PC-3 (cell line): Measurements from ENCODE around the gene KLHDC3. TPM values are rescaled to one million over a fixed set of nuclear protein-coding genes. Genes with fewer than 3 reads are reported as not detected.

Experiments
- ATAC-seq: fragments of 200-7000 bp; cut with Tn5 transposase; 2 replicates; pipeline ENCODE4 v1.9.1; 2020; ENCODE audit warnings: mild to moderate bottlenecking, moderate library complexity
- BruUV-seq: library from RNA; stranded (reverse); fragments of 400-500 nt; replicated peaks from 2 replicates; lab custom pipeline; 2021; lab: Mats Ljungman, UMichigan
- CTCF ChIA-PET: fragments of 300-600 bp; sonication (Branson Sonifier 250); formaldehyde crosslinking; loops from one replicate; lab custom pipeline; 2022; ENCODE audit warnings: antibody characterized with exemption; lab: Charles Lee
- POLR2A ChIA-PET: fragments of 300-600 bp; sonication (Branson Sonifier 250); formaldehyde crosslinking; loops from one replicate; lab custom pipeline; 2022; ENCODE audit warnings: antibody characterized with exemption; ENCODE audit not compliant: unreplicated experiment; lab: Charles Lee
- DNase-seq: peaks from one replicate; pipeline ENCODE4 v3.0.0-alpha.2; 2015
- H2AFZ ChIP-seq: fragments of 300-600 bp; sonication (generic); 2 replicates; pipeline ENCODE4 v1.6.0; 2016; ENCODE audit warnings: antibody characterized with exemption, low read length
- H3F3A ChIP-seq: fragments of 300-600 bp; sonication (generic); one replicate; pipeline ENCODE4 v1.6.0; 2017; ENCODE audit warnings: antibody characterized with exemption, low read length, control low read depth, mild to moderate bottlenecking; ENCODE audit not compliant: unreplicated experiment
- H3K27ac ChIP-seq: fragments of 300-600 bp; sonication (generic); 2 replicates; pipeline ENCODE4 v1.5.1; 2016; ENCODE audit warnings: mild to moderate bottlenecking, low read length
- H3K27me3 ChIP-seq: fragments of 300-600 bp; sonication (generic); 2 replicates; pipeline ENCODE4 v1.6.1; 2016; ENCODE audit warnings: low read length, mixed read lengths
- H3K36me3 ChIP-seq: fragments of 300-600 bp; sonication (generic); 2 replicates; pipeline ENCODE4 v1.6.1; 2016; ENCODE audit warnings: low read depth, mixed run types, low read length, mixed read lengths
- H3K4me1 ChIP-seq: fragments of 300-600 bp; sonication (generic); 2 replicates; pipeline ENCODE4 v1.5.1; 2016; ENCODE audit warnings: low read length; ENCODE audit not compliant: insufficient read depth
- H3K4me2 ChIP-seq: fragments of 300-600 bp; sonication (generic); 2 replicates; pipeline ENCODE4 v1.6.0; 2016; ENCODE audit warnings: low read length
- H3K4me3 ChIP-seq: fragments of 300-600 bp; sonication (generic); 2 replicates; pipeline ENCODE4 v1.5.1; 2016; ENCODE audit warnings: mild to moderate bottlenecking, low read length, mixed read lengths
- H3K79me2 ChIP-seq: fragments of 300-600 bp; sonication (generic); 2 replicates; pipeline ENCODE4 v1.6.1; 2017; ENCODE audit warnings: low read length, mixed read lengths
- H3K9ac ChIP-seq: fragments of 300-600 bp; sonication (generic); 2 replicates; pipeline ENCODE4 v1.6.0; 2016; ENCODE audit warnings: mild to moderate bottlenecking, low read length
- H3K9me2 ChIP-seq: fragments of 300-600 bp; sonication (generic); replicated peaks from 2 replicates; pipeline ENCODE4 v1.6.1; 2016; ENCODE audit warnings: mixed run types, low read length, mixed read lengths
- H3K9me3 ChIP-seq: fragments of 300-600 bp; sonication (generic); 2 replicates; pipeline ENCODE4 v1.6.1; 2016; ENCODE audit warnings: low read length, mixed read lengths
- H4K20me1 ChIP-seq: fragments of 300-600 bp; sonication (generic); 2 replicates; pipeline ENCODE4 v1.6.1; 2016; ENCODE audit warnings: low read length, mixed read lengths
- EZH2 ChIP-seq: fragments of 300-600 bp; sonication (generic); IDR thresholded peaks from one replicate; pipeline ENCODE4 v1.6.1; 2017; ENCODE audit warnings: antibody characterized with exemption, mild to moderate bottlenecking, low read length; ENCODE audit not compliant: unreplicated experiment
- EZH2phosphoT487 ChIP-seq: fragments of 300-600 bp; sonication (generic); IDR thresholded peaks from 2 replicates; pipeline ENCODE4 v1.6.1; 2018; ENCODE audit warnings: mild to moderate bottlenecking, antibody characterized with exemption, low read length, borderline replicate concordance
- intact Hi-C: fragments of 100-400 bp; cut with micrococcal nuclease; formaldehyde crosslinking; loops from 2 replicates; pipeline ENCODE4 v1.9.0; 2023
- total RNA-seq: library from RNA; depleted of rRNA; stranded (reverse); fragments of >200 nt; gene quantifications from 2 replicates; pipeline ENCODE4 v1.2.3, GENCODE V29; 2014
- TF ChIP-seq, protein P1 (sequence below): fragments of 300-600 bp; sonication (generic); conservative IDR thresholded peaks from 2 replicates; pipeline ENCODE4 v1.5.1; 2017; ENCODE audit warnings: antibody characterized with exemption, low read depth, mild to moderate bottlenecking, low read length

Gene KLHDC3
- total RNA-seq, 1 experiment from 2014 or later: 76.0 TPM

DNA sequence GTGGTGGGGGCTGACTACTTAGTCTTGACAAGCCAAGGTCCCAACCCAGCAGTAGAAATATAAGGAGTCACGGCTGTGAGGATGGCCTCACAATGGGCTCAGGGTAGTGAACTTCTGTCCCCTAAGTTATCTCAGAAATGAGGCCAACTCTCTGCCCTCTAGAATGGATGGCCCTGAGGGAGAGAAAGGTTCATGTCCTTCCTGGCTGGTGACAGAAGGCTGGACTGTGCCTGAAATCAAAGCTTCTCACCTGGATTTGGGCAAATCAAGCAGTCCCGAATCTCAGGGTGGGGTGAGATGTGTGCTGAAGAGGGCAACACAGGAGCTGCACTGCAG is 20.1 kb downstream of the KLHDC3 start:
- no peak overlapping the region for H3K4me2 ChIP-seq
- no peaks in the 10 kb centered on the region for H4K20me1 ChIP-seq
- H3K9me2 ChIP-seq: no peaks in the 10 kb centered on the region
- no peaks in the 10 kb centered on the region for H3K79me2 ChIP-seq
- DNase-seq: no peak
- no peak overlapping the region for H3K9ac ChIP-seq
- no peaks in the 10 kb centered on the region for H3K4me1 ChIP-seq
- H2AFZ ChIP-seq: no peak overlapping the region
- CTCF ChIA-PET: no interaction called here
- H3K36me3 ChIP-seq: peaks cover 13% of the 10 kb centered on the region
- H3K9me3 ChIP-seq: no peaks in the 10 kb centered on the region
- POLR2A ChIA-PET: no interaction called here
- BruUV-seq: no TSS peak
- H3K27me3 ChIP-seq: no peaks in the 10 kb centered on the region
- no peak for TF ChIP-seq EZH2phosphoT487
- TF ChIP-seq EZH2: no peak
- TF ChIP-seq, protein P1, sequence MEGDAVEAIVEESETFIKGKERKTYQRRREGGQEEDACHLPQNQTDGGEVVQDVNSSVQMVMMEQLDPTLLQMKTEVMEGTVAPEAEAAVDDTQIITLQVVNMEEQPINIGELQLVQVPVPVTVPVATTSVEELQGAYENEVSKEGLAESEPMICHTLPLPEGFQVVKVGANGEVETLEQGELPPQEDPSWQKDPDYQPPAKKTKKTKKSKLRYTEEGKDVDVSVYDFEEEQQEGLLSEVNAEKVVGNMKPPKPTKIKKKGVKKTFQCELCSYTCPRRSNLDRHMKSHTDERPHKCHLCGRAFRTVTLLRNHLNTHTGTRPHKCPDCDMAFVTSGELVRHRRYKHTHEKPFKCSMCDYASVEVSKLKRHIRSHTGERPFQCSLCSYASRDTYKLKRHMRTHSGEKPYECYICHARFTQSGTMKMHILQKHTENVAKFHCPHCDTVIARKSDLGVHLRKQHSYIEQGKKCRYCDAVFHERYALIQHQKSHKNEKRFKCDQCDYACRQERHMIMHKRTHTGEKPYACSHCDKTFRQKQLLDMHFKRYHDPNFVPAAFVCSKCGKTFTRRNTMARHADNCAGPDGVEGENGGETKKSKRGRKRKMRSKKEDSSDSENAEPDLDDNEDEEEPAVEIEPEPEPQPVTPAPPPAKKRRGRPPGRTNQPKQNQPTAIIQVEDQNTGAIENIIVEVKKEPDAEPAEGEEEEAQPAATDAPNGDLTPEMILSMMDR: no peak
- H3K4me3 ChIP-seq: no peak overlapping the region
- intact Hi-C loops: no loop called here
- ATAC-seq: no peak
- no peak overlapping the region for H3K27ac ChIP-seq
- H3F3A ChIP-seq: no peaks in the 10 kb centered on the region

DNA sequence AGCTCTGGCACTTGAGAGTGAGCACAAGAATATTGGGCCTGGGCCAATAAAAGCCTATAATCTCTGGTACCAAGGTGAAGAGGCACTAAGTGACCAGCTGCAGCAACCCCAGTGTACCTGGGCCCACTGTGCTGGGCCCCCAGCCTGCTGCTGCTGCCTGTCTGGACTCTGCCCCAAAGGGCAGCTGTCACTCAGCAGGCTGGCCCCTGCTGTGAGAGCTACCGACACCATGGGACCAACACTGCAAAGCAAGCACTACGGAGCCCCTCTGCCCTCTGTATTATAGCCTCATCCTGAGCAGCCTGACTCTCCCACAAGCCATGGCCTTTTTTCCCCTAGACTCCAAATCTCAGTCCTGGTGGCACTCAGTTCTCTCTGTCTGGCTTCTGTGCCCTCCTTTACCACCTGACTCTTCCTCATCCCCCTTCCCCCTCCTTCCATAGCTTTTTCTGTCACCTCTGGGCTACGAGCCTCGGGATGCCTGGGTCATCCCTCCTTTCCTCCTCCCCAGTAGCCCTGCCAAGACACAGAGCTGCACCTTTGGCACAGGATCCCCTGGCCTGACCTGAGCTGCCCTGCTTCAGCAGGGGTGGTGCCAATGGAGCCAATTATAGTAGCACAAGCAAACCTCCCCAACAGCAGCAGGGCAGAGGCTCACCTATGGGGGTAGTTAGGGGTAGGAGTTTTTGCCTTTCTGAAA is 21.6 kb downstream of the KLHDC3 start:
- BruUV-seq: no TSS peak
- no peak for TF ChIP-seq EZH2
- TF ChIP-seq, protein P1: no peak
- Histone ChIP-seq H2AFZ (no peak overlapping the region), H3K27me3 (no peaks in the 10 kb centered on the region), H3K4me3 (no peak overlapping the region), H3K79me2 (no peaks in the 10 kb centered on the region), H3K9me2 (no peaks in the 10 kb centered on the region), H3K9me3 (no peaks in the 10 kb centered on the region), H4K20me1 (no peaks in the 10 kb centered on the region), H3K9ac (no peak overlapping the region), H3F3A (no peaks in the 10 kb centered on the region), H3K4me1 (no peaks in the 10 kb centered on the region), H3K4me2 (no peak overlapping the region), H3K36me3 (0 out of 2 replicates have a peak, but pooled peaks cover 5% of the 10 kb centered on the region), H3K27ac (no peak overlapping the region)
- no peak for ATAC-seq
- intact Hi-C loops: no loop called here
- DNase-seq: no peak
- CTCF ChIA-PET: no interaction called here
- POLR2A ChIA-PET: no interaction called here

DNA sequence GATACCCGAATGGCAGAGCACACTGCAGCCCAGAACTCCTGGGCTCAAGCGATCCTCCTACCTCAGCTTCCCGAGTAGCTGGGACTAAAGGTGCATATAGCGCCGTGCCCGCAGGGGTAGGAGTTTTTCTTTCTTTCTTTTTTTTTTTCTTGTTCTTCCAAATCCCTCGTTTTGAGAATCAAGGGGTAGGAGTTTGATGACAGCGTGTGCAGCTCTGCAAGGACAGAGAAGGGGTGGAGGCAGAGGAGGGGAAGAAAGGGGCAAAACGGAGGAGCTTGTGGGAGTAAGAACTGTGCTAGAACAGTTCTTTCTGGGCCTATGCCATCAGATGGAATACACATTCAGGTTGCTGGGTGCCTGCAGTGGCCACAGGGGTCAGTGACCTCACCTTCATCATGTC is 22.7 kb downstream of the KLHDC3 start:
- H3K27ac ChIP-seq: no peak overlapping the region
- no peak overlapping the region for H3K4me2 ChIP-seq
- no peaks in the 10 kb centered on the region for H3K9me3 ChIP-seq
- H3K4me3 ChIP-seq: no peak overlapping the region
- POLR2A ChIA-PET: interaction anchor here (0.5 to 0.7 kb wide), 2 partner anchors 58 to 132 kb away, joined by 3 to 8 read pairs; partner anchors contain the start of gene PEX6
- no peaks in the 10 kb centered on the region for H4K20me1 ChIP-seq
- no peak overlapping the region for H2AFZ ChIP-seq
- H3F3A ChIP-seq: no peaks in the 10 kb centered on the region
- no peak overlapping the region for H3K9ac ChIP-seq
- intact Hi-C loops: no loop called here
- no peaks in the 10 kb centered on the region for H3K79me2 ChIP-seq
- H3K36me3 ChIP-seq: peaks cover 8% of the 10 kb centered on the region; the same call in 1 of the 2 replicates
- CTCF ChIA-PET: no interaction called here
- TF ChIP-seq, protein P1: no peak
- TF ChIP-seq EZH2 (no peak), EZH2phosphoT487 (no peak)
- DNase-seq: no peak
- ATAC-seq: no peak
- BruUV-seq: no TSS peak
- H3K9me2 ChIP-seq: no peaks in the 10 kb centered on the region
- H3K4me1 ChIP-seq: no peaks in the 10 kb centered on the region
- no peaks in the 10 kb centered on the region for H3K27me3 ChIP-seq
